Measurements from ENCODE around the gene COL15A1.
"Not testable (repeated sequence)": the region's sequence is repeated elsewhere in the genome, so short reads cannot be mapped to it uniquely, and the experiment has no call there.

Gene COL15A1

DNA sequence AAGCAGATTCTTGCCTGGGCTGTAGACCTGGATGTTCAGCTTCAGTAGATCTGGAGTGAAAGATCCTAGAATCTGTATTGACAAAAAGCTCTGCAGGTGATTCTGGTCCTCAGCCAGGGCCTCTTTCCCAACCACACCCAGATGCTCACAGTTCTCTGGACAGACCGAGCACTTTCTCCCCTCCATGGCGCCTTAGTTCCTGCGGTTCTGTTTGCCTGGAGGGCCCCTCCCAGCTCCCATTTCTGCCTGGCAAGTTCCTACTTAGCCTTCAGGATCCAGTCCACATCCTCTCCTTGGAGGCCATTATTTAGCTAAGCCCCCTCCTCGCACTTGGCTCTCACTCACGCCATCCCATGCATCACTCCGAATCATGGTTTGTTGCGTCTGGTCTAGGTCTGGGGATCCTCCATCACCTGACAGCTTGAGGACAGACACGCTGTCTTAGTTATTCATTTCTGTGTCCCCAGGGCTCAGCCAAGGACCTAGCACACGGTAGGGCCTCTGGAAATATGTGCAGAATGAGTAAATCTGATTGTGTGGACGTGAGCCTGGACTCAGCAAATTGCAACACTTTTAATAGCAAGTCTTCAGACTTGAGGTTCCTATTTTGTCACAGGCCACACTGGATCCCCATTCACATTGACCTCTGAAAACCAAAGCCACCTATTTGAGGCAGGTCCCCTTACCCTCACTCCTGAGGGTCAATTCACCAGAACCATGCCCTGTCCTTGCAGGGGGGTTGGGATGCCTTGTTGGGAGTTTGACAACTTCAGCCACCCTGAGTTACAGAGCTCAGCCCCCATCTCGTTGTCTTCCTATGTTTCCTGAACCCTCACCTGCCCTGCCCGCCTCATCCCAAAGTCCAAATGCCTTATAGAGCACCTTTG lies 50.7 kb downstream of the COL15A1 start:
- no peak for DNase-seq (ENCODE audit: low read depth, low spot score)

DNA sequence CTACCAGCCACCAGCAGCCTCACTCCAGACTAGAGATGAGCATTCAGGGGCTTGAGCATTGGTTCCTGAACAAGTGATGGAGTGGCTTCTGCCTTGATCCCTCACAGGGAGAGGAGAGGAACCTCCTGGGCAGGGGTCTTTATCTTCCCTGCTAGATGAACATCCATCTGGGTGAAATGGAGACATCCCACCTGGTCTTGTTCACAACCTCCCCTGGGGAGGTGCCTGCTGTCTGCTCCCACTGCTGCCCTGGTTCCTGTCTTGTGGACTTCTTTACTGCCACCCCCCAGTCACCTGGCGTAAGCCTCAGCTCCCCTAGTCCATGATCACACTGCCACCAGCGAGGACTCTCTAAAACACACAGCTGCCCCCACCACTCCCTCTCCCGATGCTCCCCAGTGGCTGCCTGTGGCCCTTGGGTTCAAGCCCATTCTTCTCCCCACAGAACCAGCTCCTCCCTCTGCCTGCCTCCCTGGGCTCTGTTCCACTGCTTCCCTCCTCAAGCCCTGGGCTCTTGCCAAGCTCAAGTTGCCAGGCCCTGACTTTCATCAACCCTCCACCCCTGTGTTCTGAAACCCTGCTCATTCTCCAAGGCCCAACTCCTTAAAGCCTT lies 51.5 kb downstream of the COL15A1 start:
- no peak for DNase-seq (ENCODE audit: low read depth, low spot score)

DNA sequence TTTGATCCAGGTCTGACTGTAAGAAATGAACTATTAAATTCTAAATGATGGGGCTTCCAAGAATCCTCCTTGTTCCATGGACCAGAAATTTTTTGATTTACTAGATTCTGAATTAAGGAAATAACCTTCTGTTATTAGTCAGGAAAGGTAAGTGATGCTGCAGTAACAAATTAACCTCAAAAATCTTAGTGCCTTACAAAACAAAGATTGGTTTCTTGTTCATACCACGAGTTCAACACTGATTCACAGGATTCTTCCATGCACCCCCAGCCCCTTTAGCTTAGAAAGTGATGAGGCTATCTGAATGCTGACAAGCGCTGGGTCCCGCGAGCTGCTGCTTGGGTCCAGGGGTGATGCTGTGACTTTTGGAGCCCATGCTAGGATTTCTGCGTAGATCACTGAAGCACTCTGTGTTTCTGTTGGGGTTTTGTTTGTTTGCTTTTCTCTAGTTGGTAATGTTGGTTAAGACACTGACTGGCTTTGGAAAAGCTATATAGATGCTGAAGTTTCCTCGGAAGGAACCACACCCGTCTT lies 52.3 kb downstream of the COL15A1 start:
- no peak for DNase-seq (ENCODE audit: low read depth, low spot score)

GRCh38 chr9:98997604-98998003 lies 53.9 kb downstream of the COL15A1 start:
- no peak for DNase-seq (ENCODE audit: low read depth, low spot score)

GRCh38 chr9:98998441-98999151 lies 54.9 kb downstream of the COL15A1 start:
- no peak for DNase-seq (ENCODE audit: low read depth, low spot score)

DNA sequence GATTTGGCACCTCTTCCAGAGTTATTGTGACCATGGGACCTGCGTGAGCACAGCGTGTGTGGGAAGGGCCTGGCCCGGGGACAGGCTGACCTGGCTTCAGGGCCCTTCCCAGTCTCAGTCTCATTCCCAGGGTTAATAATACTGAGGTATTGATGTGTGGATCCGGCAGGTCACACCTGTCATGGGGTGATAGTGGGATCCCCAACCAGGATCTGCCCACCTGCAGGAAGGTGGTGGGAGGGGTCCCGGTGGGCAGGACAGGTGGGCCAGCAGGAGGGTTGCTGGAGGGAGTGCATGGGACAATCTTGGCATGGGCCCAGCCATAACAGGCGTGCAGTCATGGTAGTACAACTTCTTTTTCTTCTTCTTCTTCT lies 55.4 kb downstream of the COL15A1 start:
- no peak for DNase-seq (ENCODE audit: low read depth, low spot score)

GRCh38 chr9:99000476-99001395 lies 57.0 kb downstream of the COL15A1 start:
- DNase-seq (ENCODE audit: low read depth, low spot score) = no peak

DNA sequence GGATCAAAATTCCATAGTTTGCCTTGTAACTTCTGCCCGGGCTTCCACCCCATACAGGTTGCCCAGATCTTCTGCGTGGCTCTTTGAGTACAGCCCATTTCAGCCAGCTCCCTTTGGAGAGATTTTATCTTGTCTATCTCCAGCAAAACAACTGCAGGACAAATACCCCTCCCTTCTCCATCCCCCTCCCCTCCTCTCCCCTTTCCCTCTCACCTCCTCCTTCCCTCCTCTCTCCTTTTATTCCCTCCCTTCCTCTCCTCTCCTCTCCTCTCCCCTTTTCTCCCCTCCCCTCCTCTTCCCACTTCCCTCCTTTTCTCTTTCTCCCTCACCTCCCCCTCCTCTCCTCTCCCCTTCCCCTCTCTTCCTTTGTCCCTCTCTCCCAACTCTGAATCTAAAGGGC lies 58.2 kb downstream of the COL15A1 start:
- no peak for DNase-seq (ENCODE audit: low read depth, low spot score)

GRCh38 chr9:99002706-99003105 lies 59.0 kb downstream of the COL15A1 start:
- no peak for DNase-seq (ENCODE audit: low read depth, low spot score)

- DNase-seq (ENCODE audit: low read depth, low spot score) = no peak
Measured at GRCh38 chr9:99003308-99003707, 59.6 kb downstream of the COL15A1 start.

DNA sequence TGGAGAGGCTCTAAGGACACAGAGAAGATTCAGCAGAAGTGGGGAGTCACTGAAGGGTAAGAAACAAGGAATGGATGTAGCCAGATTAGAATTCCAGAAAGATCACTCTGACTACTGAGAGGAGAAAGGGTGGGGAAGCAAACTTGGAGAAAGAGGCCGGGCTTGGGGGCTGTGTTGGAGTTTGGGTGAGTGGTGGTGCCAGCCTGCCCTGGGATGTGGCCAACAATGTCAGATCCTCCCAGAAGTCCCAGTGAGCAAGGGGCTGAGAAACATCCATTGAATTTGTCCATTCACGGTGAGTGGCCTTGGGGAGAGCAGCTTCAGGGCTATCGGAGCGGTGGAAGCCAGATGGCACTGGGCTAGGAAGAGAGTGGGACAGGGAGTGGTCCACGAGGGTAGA lies 60.4 kb downstream of the COL15A1 start:
- no peak for DNase-seq (ENCODE audit: low read depth, low spot score)

GRCh38 chr9:99004717-99005460 lies 61.2 kb downstream of the COL15A1 start:
- DNase-seq (ENCODE audit: low read depth, low spot score) = no peak

DNA sequence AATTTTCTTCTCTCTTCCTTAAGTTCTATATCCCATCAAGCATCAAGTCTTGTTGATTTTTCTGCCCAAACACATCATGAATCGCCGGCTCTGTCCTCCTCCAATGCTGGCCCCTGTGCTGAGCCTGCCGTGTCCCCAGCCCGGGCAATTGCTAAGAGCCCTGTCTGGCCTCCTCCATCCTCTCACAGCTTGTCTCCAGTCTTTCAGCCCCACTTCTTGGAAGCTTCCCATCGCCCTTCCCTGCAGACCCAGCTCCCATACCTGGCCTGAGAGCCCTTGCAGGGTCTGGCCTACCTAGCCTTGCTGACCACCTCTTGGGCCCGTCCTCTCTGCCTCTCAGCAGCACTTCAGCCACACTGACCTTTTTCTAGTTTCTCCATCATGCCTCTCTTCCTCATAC lies 61.9 kb downstream of the COL15A1 start:
- no peak for DNase-seq (ENCODE audit: low read depth, low spot score)

DNA sequence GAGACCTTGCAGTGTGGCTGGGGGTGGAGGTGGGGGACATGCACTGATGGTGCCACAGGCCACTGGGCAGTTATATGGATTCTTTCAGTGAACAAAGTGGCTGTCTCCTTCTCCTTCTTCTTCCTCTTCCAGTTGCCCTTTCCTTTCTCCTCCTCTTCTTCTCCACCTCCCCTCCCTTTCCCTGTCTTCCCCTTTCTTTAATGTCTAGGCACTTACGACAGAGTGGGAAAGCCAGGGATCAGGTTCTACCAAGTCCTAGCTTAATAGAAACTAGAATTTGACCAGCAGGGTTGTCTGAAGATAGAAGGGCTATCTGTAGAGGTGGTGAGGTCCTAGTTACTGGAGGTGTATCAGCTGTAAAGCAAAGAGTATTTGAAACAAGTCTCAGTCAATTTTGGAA lies 62.8 kb downstream of the COL15A1 start:
- no peak for DNase-seq (ENCODE audit: low read depth, low spot score)

GRCh38 chr9:99006979-99007378 lies 63.3 kb downstream of the COL15A1 start:
- DNase-seq (ENCODE audit: low read depth, low spot score) = no peak

DNA sequence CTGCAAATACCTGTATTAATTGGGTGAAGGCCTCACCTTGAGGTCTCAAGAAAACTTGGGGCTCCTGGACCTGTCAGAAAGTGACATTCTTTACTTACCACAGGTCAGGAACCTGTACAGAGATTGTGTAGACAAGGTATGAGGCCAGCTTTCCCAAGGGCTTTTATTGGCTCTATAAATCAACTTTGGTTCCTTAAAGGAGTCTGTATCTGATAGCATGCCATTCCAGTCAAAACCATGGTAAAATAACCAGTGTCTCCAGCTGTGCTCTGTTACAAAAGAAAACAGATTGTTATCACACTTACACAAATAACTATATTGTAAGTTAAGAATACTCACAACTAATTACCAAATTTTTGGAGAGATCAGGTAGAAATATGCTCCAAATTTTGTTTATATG lies 64.5 kb downstream of the COL15A1 start:
- no peak for DNase-seq (ENCODE audit: low read depth, low spot score)

DNA sequence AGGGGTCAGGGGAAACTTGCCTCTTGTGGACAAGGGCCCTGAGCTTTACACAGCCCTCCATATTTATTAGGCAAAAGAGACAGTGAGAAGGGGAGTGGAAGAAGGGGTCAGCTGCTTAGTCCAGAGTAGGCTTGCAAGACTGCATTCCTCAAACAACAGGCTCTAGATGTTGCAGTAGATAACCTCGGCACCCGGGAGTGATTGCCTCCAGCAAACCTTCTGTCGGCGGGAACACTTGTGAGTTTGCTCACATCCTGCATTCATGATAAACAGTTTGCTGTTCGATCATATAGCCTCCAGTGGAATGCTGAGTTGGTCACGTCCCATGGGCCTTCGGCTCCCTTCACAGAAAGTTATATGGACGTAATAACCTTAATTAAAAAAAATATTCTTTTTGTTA lies 66.7 kb downstream of the COL15A1 start:
- DNase-seq (ENCODE audit: low read depth, low spot score) = not testable (repeated sequence)

DNA sequence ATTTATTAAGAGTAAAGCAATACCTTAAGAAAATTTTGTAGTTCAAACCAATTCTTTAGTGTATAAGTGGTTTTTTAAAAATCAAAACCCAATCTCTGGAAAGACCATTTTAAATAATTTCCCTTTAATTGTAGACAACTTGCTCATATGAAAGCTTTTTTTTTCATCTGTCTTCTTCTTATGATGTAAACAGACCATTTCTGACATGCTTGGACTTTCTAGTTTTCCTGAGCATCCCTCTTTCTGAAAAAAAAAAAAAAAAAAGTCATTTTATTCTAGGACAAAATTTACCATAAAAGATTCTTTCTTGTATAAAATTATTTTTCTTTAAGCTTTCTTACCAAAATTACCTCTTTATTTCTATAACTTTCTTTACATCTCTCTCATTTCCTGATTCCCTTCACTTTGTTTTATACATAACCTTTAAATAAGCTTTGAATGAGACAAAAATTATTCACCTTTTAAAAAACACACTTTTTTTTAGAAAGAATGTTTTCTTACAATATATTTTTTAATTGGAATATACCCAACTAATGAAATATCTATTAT lies 67.5 kb downstream of the COL15A1 start:
- DNase-seq (ENCODE audit: low read depth, low spot score) = no peak

DNA sequence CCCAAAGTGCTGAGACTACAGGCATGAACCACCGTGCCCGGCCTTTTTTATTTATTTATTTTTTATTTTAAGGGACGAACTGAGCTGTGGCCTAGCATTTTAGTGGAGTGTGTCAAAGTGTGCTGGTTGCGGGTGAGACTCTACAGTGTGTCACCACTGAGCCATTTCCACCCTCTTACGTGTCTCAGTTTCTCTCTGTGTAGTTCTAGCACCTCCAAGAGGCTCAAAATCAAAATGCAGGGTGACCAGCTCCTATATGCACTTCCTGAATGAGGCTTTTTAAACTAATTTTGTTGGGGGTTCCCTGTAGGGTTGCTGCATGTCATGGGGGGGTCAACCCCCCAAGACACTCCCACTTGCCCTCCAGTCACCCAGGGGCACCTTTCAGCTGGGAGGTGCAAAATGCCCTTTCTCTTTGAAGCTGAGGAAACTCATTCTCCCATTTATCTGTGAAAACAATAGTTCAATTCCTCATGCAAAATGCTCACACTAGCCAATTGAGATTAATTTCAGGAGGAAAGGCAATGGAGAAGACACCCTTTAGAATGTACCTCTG lies 69.3 kb downstream of the COL15A1 start:
- no peak for DNase-seq (ENCODE audit: low read depth, low spot score)

GRCh38 chr9:99013550-99013949 lies 69.8 kb downstream of the COL15A1 start:
- no peak for DNase-seq (ENCODE audit: low read depth, low spot score)
